ENCODE results near the gene LMNTD2.
A peak's percentile ranks its signal among the peaks of the same experiment; 100 is the strongest.

Gene LMNTD2, protein sequence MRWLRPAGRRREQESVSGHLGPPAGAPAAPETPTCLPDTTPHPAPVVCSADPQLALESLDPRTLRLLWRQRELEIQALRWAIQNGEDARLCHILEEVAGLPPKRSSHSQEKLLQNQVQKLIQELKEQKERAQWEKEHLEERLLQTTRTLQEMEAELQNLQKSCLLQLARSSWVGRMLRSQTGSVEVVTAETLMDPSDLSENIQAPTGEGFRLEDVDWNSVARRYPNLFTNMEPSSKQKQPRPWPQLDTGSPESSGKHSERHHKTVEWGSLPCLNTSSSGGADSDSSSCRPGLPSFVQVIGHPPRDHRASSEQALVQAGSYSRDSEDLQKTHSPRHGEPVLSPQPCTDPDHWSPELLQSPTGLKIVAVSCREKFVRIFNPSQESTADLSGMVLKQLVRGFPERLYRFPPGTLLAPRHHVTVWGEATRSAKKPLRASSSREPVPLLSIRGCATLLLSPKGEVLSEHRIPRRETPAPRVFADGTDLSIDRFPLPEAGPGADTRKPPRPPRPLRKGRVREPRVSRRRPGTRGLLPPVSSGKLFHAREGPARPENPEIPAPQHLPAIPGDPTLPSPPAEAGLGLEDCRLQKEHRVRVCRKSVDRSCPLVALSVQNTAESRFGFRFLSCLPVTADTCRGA

DNA sequence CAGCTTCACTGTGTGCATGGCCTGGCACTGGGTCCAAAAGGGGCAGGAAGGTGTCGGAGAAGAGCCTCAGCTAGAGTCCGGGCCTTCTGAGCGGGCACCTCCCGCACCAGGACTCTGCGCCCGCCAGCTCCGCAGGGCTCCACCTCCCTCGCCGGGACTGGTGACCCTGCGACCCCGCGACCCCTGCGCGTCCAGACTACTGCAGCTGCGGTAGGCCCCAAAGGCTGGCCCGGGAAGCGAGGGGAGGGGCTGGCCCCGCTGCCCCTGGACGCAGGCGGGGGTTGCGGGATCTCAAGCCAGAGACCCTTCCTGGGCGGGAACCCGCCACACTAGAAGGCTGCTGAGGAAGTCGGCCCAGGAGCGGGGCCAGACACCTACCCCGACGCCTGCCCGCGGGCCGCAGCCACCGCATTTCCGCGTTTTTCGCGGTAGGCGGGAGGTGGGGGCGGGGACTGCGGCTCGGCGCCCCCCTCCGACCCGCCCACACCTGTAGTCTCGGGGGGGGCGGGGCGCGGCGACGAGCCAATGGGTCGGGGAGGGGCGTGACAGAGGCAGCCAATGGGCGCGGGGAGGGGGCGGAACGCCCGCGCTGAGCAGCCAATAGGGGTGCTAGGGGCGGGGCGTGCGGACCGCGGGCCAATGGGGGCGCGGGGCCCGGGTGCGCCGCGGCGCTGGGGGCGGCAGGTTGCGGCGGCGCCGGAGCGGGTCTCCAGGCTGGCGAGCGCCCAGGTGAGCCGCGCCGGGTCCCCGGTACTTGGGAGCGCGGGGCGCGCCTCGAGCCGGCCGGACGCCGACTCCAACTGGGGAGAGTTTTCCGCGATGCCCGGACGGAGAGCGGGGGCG lies at the start of gene LMNTD2, which contains the start of gene RASSF7:
LMNTD2 (minus strand) TSS at position 434 of the 843 bp plus-strand sequence; CDS start at position 412, 22 bp downstream.
RASSF7 (plus strand) TSS at position 666 of the 843 bp plus-strand sequence. CDS start 799 bp downstream, outside the sequence.
- peak; percentile 95 for DNase-seq (ENCODE audit: low spot score)

DNA sequence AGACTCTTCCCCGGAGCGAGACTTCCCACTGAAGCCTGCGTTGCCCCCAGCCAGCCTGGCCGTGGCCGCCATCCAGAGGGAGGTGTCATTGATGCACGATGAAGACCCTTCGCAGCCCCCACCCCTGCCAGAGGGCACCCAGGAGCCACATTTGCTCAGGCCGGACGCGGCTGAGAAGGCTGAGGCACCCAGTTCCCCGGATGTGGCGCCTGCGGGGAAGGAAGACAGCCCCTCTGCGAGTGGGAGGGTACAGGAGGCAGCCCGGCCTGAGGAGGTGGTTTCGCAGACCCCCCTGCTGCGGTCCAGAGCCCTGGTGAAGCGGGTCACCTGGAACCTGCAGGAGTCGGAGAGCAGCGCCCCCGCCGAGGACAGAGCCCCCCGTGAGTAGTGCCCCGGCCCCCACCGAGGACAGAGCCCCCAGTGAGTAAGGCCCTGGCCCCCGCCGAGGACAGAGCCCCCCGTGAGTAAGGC lies 48.8 kb upstream of the LMNTD2 start:
- no peak for DNase-seq (ENCODE audit: low spot score)

DNA sequence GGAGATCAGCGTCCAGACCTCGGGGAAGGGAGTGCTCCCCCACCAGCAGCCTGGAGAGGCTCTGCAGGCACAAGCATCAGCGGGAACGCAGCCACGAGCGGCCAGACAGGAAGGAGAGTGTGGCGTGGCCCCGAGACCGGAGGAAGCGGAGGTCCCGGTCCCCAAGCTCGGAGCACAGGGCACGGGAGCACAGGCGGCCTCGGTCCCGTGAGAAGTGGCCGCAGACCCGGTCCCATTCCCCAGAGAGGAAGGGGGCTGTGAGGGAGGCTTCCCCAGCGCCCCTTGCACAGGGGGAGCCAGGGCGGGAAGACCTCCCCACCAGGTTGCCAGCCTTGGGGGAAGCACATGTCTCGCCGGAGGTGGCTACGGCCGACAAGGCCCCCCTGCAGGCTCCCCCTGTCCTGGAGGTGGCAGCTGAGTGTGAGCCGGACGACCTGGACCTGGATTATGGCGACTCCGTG lies 48.3 kb upstream of the LMNTD2 start:
- no peak for DNase-seq (ENCODE audit: low spot score)

DNA sequence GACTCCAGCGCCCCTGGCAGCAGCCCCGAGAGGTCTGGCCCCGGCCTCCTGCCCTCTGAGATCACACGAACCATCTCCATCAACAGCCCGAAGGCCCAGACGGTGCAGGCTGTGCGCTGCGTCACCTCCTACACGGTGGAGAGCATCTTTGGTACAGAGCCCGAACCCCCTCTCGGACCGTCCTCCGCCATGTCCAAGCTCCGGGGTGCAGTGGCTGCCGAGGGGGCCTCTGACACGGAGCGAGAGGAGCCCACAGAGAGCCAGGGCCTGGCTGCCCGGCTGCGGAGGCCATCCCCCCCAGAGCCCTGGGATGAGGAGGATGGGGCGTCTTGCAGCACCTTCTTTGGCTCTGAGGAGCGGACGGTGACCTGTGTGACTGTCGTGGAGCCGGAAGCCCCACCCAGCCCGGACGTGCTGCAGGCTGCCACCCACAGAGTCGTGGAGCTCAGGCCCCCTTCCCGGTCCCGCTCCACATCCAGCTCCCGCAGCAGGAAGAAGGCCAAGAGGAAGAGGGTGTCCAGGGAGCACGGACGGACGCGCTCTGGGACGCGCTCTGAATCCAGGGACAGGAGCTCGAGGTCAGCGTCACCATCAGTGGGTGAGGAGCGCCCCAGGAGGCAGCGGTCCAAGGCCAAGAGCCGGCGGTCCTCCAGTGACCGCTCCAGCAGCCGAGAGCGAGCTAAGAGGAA lies 47.6 kb upstream of the LMNTD2 start:
- no peak for DNase-seq (ENCODE audit: low spot score)

GRCh38 chr11:607020-607780 lies 46.7 kb upstream of the LMNTD2 start:
- no peak for DNase-seq (ENCODE audit: low spot score)

DNA sequence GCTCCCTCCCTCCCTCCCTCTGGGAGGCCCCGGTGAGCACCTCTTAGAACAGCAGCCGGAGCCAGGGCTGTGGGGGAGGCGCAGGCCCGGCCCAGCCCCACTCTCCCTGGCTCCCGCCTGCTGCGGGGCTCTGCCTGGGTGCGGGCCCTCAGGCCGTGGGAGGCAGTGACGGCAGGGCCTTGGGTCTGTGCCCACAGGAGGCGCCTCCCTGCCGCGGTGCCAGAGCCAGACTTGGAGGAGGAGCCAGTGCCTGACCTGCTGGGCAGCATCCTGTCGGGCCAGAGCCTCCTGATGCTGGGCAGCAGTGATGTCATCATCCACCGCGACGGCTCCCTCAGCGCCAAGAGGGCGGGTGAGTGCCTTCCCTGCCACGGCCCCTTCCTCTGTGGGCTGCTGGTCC lies 45.7 kb upstream of the LMNTD2 start:
- no peak for DNase-seq (ENCODE audit: low spot score)

DNA sequence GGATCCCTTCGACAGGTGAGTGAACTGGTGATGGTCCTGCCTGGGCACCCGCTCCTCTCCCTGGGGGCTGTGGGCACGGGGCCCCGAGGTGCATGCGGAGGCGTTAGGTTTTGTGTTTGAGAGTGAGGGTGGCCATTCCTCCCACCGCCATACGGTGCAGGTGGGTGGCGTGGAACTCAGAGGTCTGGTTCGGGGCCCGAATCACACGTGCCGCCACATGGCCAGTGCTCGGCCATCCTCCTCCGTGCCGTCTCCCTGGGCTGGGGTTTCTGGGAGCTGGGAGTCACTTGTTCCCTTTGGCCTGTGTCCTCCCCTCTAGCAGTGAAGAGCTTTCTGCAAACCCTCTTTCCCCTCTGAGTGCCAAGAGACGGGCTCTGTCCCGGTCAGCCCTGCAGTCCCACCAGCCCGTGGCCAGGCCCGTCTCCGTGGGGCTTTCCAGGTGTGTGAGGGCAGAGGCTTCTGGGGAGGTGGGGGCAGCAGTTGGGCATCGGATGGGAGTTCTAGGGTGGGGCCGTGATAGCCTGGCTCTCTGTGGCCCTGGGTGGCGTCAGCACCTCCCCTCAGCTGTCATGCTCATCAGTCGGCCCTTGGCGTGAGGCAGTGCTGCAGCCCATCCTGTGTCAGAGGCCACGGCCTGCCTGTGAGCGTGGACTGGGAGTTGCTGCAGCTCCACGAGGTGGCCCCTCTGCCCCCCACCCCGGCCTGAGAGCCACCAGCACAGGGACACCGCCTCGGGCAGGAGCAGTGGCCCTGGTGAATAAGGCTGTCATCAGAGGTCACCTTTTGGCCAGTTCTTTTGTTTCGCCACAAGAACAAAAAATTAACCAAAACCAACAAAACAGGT lies 45.0 kb upstream of the LMNTD2 start:
- DNase-seq (ENCODE audit: low spot score) = no peak

GRCh38 chr11:603154-603553 lies 42.6 kb upstream of the LMNTD2 start:
- DNase-seq (ENCODE audit: low spot score) = no peak

GRCh38 chr11:601573-602245 lies 41.2 kb upstream of the LMNTD2 start:
- DNase-seq (ENCODE audit: low spot score) = no peak

GRCh38 chr11:598005-598680 lies 37.6 kb upstream of the LMNTD2 start:
- DNase-seq (ENCODE audit: low spot score) = no peak

DNA sequence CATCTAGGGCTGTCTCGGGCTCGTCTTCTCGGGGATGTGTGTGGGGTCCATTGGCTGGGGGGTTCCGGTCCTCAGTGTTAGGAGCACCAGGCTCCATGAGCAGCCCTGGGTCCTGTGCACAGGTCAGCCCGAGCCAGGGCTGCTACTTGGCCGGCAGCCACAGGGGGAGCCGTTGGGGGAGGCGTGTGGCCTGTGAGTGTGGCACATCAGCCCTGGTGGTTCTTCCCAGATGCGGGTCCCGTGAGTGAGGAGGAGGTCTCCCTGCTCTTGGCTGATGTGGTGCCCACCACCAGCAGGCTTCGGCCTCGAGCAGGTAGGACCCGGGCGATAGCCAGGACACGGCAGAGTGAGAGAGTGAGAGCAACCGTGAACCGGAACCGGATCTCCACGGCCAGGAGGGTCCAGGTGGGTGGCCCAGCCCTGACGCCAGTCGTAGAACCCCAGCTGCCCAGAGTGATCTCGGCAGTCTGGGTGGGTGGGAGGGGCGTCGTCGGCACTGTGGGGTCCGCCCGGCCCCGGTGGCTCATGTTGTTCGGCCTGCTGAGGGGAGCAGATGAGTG lies 36.7 kb upstream of the LMNTD2 start:
- DNase-seq (ENCODE audit: low spot score) = no peak

GRCh38 chr11:596374-596773 lies 35.8 kb upstream of the LMNTD2 start:
- DNase-seq (ENCODE audit: low spot score) = no peak

DNA sequence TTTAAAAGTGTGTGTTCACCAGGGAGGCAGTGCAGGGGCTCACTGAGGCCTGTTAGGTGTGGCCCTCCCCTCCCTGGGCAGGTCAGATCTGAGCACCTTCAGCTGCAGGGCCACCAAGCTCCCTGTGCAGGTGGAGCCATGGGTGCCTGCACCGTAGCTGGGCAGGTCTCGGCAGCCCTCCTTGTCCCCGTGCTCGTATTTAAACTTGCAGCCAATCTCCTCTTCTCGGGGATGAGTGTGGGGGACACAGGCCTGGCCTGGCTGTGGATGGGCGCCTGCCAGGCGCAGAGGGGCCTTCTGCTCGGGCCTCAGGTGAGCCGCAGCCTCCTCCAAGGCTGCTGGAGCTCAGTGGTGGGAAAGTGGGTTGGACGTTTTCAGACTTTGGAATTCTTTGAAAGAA lies 34.9 kb upstream of the LMNTD2 start:
- DNase-seq (ENCODE audit: low spot score) = no peak

DNA sequence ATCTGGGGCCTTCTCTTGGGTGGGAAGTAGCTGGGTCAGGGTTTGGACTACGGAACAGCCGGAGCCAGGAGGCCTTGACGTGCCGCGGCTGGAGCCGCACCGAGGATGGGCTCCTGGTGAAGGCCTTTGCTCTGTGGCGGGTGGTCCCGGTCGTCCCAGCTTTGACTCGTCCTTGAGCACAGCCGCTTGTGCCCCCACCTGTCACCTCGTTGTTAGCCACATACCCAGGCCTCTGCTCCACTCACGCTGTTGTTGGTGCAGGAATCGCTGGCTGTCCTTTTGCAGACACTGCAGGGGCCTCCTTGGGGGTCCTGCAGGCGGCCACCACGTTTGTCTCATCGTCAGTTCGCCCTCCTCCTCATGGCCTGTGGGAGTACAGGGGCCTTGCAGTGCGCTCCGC lies 32.8 kb upstream of the LMNTD2 start:
- DNase-seq (ENCODE audit: low spot score) = no peak

DNA sequence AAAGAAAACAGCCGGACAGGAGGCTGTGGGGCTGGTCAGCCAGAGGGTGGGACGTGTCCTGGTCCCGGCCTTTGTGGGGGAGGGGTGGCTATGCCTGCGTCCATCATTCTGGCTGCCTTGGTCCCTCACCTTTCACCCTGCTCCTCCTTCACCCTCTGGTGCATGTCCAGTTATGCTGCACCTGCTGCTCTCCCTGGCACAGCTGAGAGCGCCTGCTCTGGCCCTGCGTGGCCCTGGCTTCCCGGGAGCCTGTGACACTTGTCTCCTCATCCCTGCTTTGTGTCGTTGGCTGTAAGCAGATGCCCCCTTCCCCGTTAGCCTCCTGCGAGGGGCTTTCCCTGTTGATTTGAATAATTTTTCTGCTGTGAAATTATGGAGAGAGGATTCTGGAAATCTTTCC lies 32.4 kb upstream of the LMNTD2 start:
- no peak for DNase-seq (ENCODE audit: low spot score)

DNA sequence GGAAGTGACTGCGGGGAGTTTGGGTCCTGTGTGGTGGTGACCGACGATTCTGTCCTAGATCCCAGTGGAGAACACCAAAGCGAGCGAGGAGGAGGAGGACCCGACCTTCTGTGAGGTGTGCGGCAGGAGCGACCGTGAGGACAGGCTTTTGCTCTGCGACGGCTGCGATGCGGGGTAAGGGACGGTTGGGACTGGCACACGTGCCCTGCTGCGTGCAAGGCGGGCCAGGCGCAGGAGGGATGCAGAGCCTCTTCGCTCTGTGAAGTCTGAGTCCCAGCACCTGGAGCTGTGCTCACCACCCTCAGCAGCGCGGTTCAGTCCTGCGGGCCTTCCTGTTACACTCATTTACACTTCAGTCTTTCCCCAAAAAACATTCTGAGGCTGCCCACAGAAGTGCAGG lies 32.0 kb upstream of the LMNTD2 start:
- no peak for DNase-seq (ENCODE audit: low spot score)

DNA sequence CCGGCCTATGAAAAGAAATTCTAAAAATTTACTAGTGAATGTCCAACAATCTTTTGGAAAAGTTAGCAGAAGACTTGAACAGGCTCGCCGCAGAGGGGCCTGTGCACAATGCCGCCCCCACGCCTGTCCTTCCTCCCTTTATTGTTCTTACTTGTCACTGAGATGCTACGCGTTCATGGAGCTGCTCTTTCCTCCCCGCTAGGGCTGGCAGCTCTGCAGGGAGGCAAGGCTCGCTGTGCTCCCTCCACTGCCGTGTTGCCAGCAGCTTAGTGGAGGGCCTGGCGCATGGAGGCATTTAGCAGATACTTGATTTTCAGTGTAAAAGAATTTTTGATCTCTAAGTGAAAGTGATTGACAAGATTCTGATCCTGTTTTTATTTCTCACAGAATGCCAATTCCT lies 30.5 kb upstream of the LMNTD2 start:
- DNase-seq (ENCODE audit: low spot score) = no peak

GRCh38 chr11:589798-590197 lies 29.3 kb upstream of the LMNTD2 start:
- no peak for DNase-seq (ENCODE audit: low spot score)

DNA sequence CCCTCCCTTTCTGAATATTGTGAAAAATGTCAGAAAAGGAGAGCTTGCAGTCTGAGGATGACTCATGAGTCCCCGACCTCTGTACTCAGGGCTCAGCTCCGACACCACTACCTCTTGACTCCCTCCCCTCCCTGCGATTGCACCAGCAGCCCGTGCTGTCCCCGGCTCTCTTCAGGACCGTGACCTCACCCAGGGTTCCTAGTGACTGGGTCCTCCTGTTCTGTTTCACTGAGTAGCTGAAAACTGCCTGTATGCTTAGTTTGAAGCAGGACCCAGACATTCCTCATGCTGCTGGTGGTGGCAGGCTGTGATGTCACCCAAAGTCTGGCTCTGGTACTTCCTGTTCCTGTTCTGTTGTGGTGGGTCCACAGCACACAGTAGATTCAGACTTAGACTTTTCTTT lies 27.4 kb upstream of the LMNTD2 start:
- peak; percentile 74 for DNase-seq (ENCODE audit: low spot score)

Data from activated CD4-positive, alpha-beta T cell treated with anti-CD3 and anti-CD28 coated beads, Interleukin-2, Interleukin-4, amounts not matched to agents 100 ng/mL and 50 ng/mL, durations not matched to agents 16 hours and 8 hours (primary cell).